Activated CD4-positive, alpha-beta memory T cell treated with anti-CD3 and anti-CD28 coated beads for 36 hours (primary cell): Measurements from ENCODE around the gene PLD5. TPM values are rescaled to one million over a fixed set of nuclear protein-coding genes. Genes with fewer than 3 reads are reported as not detected.
A peak's percentile ranks its signal among the peaks of the same experiment; 100 is the strongest.

ENCODE experiments used
- CTCF ChIA-PET: fragments of 350-600 bp; sonication (Branson Sonifier 250); formaldehyde crosslinking; loops from one replicate; lab custom pipeline; 2021; ENCODE audit warnings: antibody characterized with exemption, inconsistent platforms; lab: Charles Lee
- POLR2A ChIA-PET: fragments of 350-600 bp; sonication (Branson Sonifier 250); formaldehyde crosslinking; loops from one replicate; lab custom pipeline; 2021; ENCODE audit warnings: antibody characterized with exemption; lab: Charles Lee
- DNase-seq: peaks from one replicate; pipeline ENCODE4 v3.0.0-alpha.2; 2020
- H3K27ac Mint-ChIP-seq: one replicate; pipeline ENCODE4 v1.8.0; 2021; ENCODE audit warnings: mixed read lengths
- H3K27me3 Mint-ChIP-seq: one replicate; pipeline ENCODE4 v1.8.0; 2021; ENCODE audit warnings: mixed read lengths
- H3K36me3 Mint-ChIP-seq: one replicate; pipeline ENCODE4 v1.8.0; 2021; ENCODE audit warnings: mixed read lengths
- H3K4me1 Mint-ChIP-seq: one replicate; pipeline ENCODE4 v1.8.0; 2021; ENCODE audit warnings: low read depth, mixed read lengths
- H3K4me3 Mint-ChIP-seq: one replicate; pipeline ENCODE4 v1.8.0; 2021; ENCODE audit warnings: mild to moderate bottlenecking, mixed read lengths
- H3K9me3 Mint-ChIP-seq: one replicate; pipeline ENCODE4 v1.8.0; 2021; ENCODE audit warnings: mixed read lengths
- intact Hi-C: fragments of 100-400 bp; cut with micrococcal nuclease; formaldehyde crosslinking; loops from one replicate; pipeline ENCODE4 v1.15.1; 2023
- total RNA-seq, 2 experiments: library from RNA; stranded (reverse); gene quantifications; one replicate each; pipeline ENCODE4 v1.2.3, GENCODE V29; 2021

Gene PLD5
- total RNA-seq, 2 experiments from 2014 or later: not detected

DNA sequence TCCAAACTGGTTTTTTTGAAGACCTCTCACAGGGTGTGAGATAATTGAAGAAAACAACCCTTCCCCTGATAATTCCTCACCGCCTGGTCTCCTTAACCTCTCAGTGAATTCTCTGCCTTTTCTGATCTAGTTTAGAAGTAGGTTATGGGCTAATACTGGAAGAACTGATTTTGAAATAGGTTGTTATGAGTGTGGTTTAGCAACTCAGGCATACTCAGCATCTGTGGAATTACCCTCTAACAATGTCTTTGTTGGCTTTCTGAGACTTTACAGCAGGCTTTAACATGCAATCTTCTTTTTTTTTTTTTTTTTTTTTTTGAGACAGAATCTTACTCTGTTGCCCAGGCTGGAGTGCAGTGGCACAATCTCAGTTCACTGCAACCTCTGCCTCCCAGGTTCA, 10.3 kb upstream of the PLD5 start:
- Mint-ChIP-seq H3K9me3 (no peaks in the 10 kb centered on the region), H3K4me3 (no peak overlapping the region), H3K27ac (no peak overlapping the region), H3K4me1 (no peaks in the 10 kb centered on the region), H3K27me3 (peaks cover 2% of the 10 kb centered on the region), H3K36me3 (no peaks in the 10 kb centered on the region)
- intact Hi-C loops: no loop called here
- no peak for DNase-seq
- ChIA-PET POLR2A (no interaction called here), CTCF (no interaction called here)

DNA sequence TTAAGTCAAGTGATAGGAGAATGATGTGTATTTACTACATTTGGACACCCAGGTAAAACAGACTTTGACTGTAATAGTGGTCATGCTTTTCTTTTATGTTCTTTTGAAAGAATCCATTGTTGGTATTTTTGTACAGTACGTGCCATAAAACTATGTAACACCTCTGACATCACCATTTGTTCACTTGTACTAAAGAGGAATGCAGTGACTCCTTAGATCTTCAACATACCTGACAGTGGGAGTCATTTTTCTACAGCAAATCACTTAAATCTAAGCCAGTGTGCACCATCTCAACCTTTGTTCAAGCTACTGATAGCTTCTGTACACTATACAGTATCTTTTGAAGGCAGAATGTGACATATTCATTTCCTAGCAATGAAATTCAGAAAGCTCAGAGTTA, 6.3 kb upstream of the PLD5 start:
- DNase-seq: no peak
- Mint-ChIP-seq H3K4me3 (no peak overlapping the region), H3K9me3 (no peaks in the 10 kb centered on the region), H3K27ac (no peak overlapping the region), H3K4me1 (no peaks in the 10 kb centered on the region), H3K36me3 (no peaks in the 10 kb centered on the region), H3K27me3 (peaks cover 12% of the 10 kb centered on the region)
- ChIA-PET POLR2A (no interaction called here), CTCF (no interaction called here)
- intact Hi-C loops: no loop called here

DNA sequence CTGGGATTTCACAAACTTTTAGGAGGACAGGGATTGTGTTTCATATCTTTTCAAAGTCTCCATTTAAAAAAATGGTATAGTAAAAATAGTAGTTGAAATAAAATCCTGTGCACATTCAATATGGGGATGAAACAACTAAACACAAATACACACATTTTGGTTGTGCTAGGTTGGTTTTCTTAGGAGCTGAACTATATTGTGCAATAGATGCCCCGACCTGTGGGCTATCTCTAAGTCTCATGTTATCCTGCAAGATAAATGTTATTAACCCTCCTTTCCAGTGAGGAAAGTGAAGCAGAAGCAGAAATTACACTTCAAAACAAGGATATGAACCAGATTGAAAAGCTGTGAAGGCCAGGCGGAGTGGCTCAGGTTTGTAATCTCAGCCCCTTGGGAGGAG, 1.3 kb upstream of the PLD5 start:
- Mint-ChIP-seq H3K27me3 (peaks cover 38% of the 10 kb centered on the region), H3K36me3 (no peaks in the 10 kb centered on the region), H3K27ac (no peak overlapping the region), H3K4me1 (peaks cover 16% of the 10 kb centered on the region), H3K9me3 (no peaks in the 10 kb centered on the region), H3K4me3 (no peak overlapping the region)
- CTCF ChIA-PET: no interaction called here
- intact Hi-C loops: no loop called here
- no peak for DNase-seq
- POLR2A ChIA-PET: no interaction called here

DNA sequence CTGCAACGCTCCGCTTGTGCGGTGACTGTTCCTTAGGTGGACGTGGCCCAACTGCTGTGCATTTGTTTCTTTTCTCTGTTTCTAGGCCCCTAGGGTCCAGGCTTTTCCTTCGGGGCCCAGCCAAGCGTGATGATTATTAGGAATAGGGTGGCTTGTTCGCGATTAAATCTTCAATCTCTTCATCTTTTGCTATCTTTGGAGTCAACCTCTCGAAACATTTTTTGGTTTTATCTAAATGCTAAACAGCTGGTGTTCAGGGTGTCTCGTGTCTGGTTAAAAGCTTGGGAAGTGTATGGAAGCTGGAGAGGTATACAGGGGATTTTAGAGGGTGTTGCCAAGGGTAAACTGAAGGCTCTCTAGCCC, 844 bp upstream of the PLD5 start:
- Mint-ChIP-seq H3K36me3 (no peaks in the 10 kb centered on the region), H3K4me1 (peaks cover 16% of the 10 kb centered on the region), H3K27me3 (peaks cover 41% of the 10 kb centered on the region), H3K4me3 (no peak overlapping the region), H3K27ac (no peak overlapping the region), H3K9me3 (no peaks in the 10 kb centered on the region)
- ChIA-PET POLR2A (no interaction called here), CTCF (no interaction called here)
- no peak for DNase-seq
- intact Hi-C loops: no loop called here

DNA sequence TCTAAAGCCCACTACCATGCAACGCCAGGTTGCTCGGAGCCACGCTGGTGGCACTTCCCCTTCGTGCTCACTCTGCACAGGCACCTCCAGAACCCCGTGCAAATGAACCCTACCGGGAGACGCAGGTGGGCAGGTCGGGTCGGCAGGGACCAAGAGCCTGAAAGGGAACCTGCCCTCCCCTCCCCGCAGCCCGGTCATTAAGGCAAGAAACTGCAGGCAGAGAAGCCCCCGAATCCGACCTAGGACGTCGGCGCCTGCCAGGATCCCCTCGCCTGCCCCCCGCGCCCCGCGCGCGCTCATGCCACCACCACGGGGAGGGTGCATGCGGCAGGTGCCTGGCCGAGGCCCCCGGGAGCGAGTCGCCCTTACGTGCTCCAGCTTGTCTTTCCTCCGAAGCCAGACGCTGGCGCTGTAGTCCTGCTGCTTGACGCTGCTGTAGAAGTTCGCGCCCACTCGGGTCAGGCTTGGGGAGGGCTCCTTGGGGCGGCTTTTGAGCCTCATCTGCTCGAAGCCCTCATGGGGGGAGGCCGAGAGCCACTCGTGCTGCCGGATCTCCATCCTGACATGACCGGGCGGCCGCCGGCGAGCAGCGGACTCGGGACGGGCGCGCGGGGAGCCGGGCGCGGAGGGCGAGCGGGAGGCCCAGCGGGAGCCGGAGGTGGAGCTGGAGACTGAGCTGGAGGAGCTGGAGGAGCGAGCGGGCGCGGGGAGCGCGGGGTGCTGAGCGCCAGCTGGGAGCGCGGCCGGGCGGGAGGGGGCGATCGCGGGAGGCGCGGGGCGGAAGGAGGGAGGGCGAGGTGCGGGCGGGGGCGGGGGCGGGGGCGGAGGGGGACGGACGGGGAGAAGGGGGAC, 552 bp downstream of the PLD5 start:
- Mint-ChIP-seq H3K36me3 (no peaks in the 10 kb centered on the region), H3K27ac (no peak overlapping the region), H3K9me3 (no peaks in the 10 kb centered on the region), H3K4me3 (no peak overlapping the region), H3K4me1 (peaks cover 16% of the 10 kb centered on the region), H3K27me3 (peaks cover 47% of the 10 kb centered on the region)
- ChIA-PET CTCF (no interaction called here), POLR2A (no interaction called here)
- peak; percentile 15 for DNase-seq
- intact Hi-C loops: no loop called here

DNA sequence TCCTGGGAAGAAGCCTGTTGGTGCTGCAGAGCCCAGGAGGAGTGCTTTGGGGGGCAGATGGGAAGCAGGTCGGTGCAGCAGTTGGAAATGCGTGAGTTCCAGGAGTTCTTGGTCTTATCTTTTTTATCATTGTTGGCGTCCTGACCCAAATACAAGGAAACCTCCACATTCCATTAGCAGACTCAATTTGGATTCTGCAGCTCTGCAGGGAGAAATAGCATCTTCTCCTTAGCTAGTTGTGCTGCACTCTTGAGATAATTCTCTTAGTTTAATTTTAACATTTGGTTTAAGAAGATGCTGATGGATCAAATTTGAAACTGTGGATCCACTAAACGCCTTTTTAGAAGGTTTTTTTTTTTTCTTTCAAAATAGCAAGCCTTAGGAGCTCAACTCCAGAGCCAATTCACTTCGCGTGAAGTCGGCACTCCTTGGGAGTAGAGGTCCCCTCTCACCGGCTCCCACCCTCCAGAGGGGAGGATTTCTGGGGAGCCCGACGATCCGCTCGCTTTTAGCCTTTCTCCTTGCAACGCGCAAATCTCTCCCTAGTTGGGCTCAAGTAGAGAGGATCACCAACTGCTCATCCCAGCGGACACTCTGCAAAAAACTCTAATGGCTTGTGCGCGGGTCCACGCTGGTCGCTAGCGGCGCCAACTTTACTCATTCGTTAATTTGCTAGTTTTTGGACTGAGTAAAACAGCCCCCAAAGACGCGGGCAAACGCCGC, 1.3 kb downstream of the PLD5 start:
- CTCF ChIA-PET: no interaction called here
- intact Hi-C loops: no loop called here
- no peak overlapping the region for H3K27ac Mint-ChIP-seq
- POLR2A ChIA-PET: no interaction called here
- no peak for DNase-seq
- peaks cover 16% of the 10 kb centered on the region for H3K4me1 Mint-ChIP-seq
- H3K4me3 Mint-ChIP-seq: no peak overlapping the region
- H3K27me3 Mint-ChIP-seq: peaks cover 47% of the 10 kb centered on the region
- H3K9me3 Mint-ChIP-seq: no peaks in the 10 kb centered on the region
- H3K36me3 Mint-ChIP-seq: no peaks in the 10 kb centered on the region

GRCh38 chr1:242522304-242522945, 2.1 kb downstream of the PLD5 start:
- Mint-ChIP-seq H3K27me3 (peaks cover 47% of the 10 kb centered on the region), H3K27ac (no peak overlapping the region), H3K4me3 (no peak overlapping the region), H3K36me3 (no peaks in the 10 kb centered on the region), H3K9me3 (no peaks in the 10 kb centered on the region), H3K4me1 (peaks cover 16% of the 10 kb centered on the region)
- peak; percentile 38 for DNase-seq
- intact Hi-C loops: no loop called here
- ChIA-PET POLR2A (no interaction called here), CTCF (no interaction called here)

DNA sequence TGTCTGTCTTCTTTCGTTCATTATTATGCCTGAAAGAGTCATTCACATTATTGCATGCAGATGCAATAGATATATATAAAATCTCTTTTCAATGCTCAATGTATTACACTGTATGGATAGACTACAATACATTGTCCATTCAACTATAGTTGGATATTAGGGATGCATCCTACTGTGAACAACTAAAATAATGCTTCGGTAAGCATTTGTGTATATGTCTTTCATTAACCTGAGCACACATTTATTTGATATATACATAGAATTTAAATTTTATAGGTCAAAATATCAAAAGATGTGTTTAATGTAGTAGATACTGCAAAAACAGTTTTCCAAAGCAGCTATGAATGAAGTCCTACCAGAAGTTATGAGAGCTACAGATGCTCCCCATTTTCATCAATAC, 8.9 kb downstream of the PLD5 start:
- no peak for DNase-seq

GRCh38 chr1:242506724-242507123, 17.8 kb downstream of the PLD5 start:
- Mint-ChIP-seq H3K27ac (no peak overlapping the region), H3K36me3 (no peaks in the 10 kb centered on the region), H3K27me3 (peaks cover 7% of the 10 kb centered on the region), H3K4me3 (no peak overlapping the region), H3K9me3 (no peaks in the 10 kb centered on the region), H3K4me1 (no peaks in the 10 kb centered on the region)
- intact Hi-C loops: no loop called here
- ChIA-PET POLR2A (no interaction called here), CTCF (no interaction called here)
- DNase-seq: no peak

More for the DNA sequence above, 8.9 kb downstream of the PLD5 start:
- Mint-ChIP-seq H3K9me3 (peaks cover 2% of the 10 kb centered on the region), H3K27ac (no peak overlapping the region), H3K4me3 (no peak overlapping the region), H3K27me3 (peaks cover 14% of the 10 kb centered on the region), H3K36me3 (no peaks in the 10 kb centered on the region), H3K4me1 (no peaks in the 10 kb centered on the region)
- ChIA-PET POLR2A (no interaction called here), CTCF (no interaction called here)
- intact Hi-C loops: no loop called here

DNA sequence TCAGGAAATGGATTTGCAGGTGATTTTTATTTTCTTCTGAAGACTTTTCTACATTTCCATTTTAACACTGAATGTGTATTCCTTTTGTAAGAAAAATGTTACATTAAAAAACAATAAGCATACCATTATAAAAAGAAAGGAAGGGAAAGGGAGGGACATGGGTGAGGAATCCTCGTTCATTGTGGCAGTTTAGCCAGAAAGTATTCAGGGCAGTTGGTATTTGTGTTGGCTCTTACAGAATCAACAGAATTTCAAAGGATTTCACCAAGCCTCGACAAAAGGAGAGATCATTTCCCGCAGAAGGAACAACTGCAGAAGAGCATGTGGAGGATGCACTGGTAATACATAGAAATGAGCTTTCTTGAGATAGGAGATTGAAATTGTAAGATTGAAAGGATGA, 35.0 kb downstream of the PLD5 start:
- intact Hi-C loops: no loop called here
- Mint-ChIP-seq H3K4me3 (no peak overlapping the region), H3K9me3 (peaks cover 6% of the 10 kb centered on the region), H3K4me1 (no peaks in the 10 kb centered on the region), H3K36me3 (no peaks in the 10 kb centered on the region), H3K27ac (no peak overlapping the region), H3K27me3 (no peaks in the 10 kb centered on the region)
- ChIA-PET POLR2A (no interaction called here), CTCF (no interaction called here)
- DNase-seq: no peak

DNA sequence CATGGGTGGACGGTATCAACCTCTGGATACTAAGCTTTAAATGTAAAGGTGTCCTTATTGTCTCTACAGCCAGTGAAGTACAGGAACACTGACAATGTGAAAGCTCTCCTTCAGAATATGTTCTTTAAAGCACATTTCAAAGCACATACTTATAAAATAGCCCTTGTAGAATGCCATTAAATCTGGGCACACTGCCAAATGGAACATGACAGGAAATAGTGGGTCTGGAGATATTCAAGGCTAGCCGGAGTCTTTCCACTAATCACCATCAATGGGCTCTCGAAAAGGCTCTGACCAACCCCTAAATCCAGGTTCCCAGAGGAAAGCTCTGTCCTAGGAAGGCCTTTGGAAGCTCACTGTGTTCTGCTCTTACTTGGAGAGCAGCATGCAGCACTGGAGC, 46.6 kb downstream of the PLD5 start:
- Mint-ChIP-seq H3K36me3 (no peaks in the 10 kb centered on the region), H3K4me1 (no peaks in the 10 kb centered on the region), H3K4me3 (no peak overlapping the region), H3K9me3 (no peaks in the 10 kb centered on the region), H3K27ac (no peak overlapping the region), H3K27me3 (peaks cover 3% of the 10 kb centered on the region)
- intact Hi-C loops: no loop called here
- CTCF ChIA-PET: interaction anchor here (0.7 kb wide), 1 partner anchor 10 kb away, joined by 3 read pairs; no protein-coding TSS in a partner anchor
- POLR2A ChIA-PET: no interaction called here
- DNase-seq: no peak

DNA sequence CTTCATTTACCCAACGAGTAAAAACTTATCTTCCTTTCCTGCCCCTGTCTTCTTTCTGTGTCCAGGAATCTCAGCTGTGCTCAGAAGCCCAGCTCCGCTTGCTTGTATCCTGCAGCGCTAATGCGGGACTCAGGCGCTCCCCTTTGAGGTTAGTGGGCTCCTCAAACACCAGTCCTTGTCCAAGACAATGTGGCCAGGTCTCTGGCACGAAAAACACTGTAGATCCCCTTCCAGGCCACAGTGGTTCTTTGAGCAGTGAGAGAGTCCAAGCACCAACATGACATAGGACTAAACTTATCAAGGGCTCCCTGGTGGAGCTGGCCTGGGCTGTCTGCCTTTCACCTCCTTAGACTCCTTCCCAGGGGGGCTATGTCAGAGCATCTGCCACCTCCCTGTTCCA, 53.7 kb downstream of the PLD5 start:
- no peaks in the 10 kb centered on the region for H3K9me3 Mint-ChIP-seq
- no peak overlapping the region for H3K27ac Mint-ChIP-seq
- H3K27me3 Mint-ChIP-seq: peaks cover 8% of the 10 kb centered on the region
- H3K4me1 Mint-ChIP-seq: no peaks in the 10 kb centered on the region
- DNase-seq: no peak
- POLR2A ChIA-PET: no interaction called here
- intact Hi-C loops: no loop called here
- CTCF ChIA-PET: interaction anchor here (1.5 kb wide), 1 partner anchor 15 kb away, joined by 3 read pairs; no protein-coding TSS in a partner anchor
- H3K36me3 Mint-ChIP-seq: no peaks in the 10 kb centered on the region
- no peak overlapping the region for H3K4me3 Mint-ChIP-seq
